CD14-positive monocyte (primary cell): ENCODE results near the gene B3GAT2. TPM values are rescaled to one million over a fixed set of nuclear protein-coding genes. Genes with fewer than 3 reads are reported as not detected.

Source experiments
- DNase-seq, 3 donors: peaks; one replicate each; pipeline ENCODE4 v3.0.0-alpha.2; 2011 to 2022
- H2AFZ ChIP-seq: 2 replicates; pipeline ENCODE4 v1.6.0; 2012; ENCODE audit warnings: mild to moderate bottlenecking, low read depth, low read length, inconsistent platforms; ENCODE audit not compliant: insufficient read depth, poor library complexity, severe bottlenecking
- H3K27ac ChIP-seq, 2 donors: 1 replicate in 1 of 2; 2 replicates in 1 of 2; pipeline ENCODE4 v1.5.1; 2012 to 2013; ENCODE audit warnings: low read length in 2 of 2, control low read depth in 1 of 2, inconsistent platforms in 1 of 2, low read depth in 1 of 2, mild to moderate bottlenecking in 1 of 2
- H3K27me3 ChIP-seq, 2 donors: one replicate each; pipeline versions ENCODE4 v1.6.0 to v1.6.1; 2011 to 2013; ENCODE audit warnings: low read length in 2 of 2; ENCODE audit not compliant: control insufficient read depth in 2 of 2, insufficient read depth in 2 of 2
- H3K36me3 ChIP-seq, 2 donors: replicated peaks in 1 of 2; 1 replicate in 1 of 2; 2 replicates in 1 of 2; pipeline versions ENCODE4 v1.5.1 to v1.6.1; 2012 to 2013; ENCODE audit warnings: low read length in 2 of 2, control low read depth in 1 of 2, inconsistent platforms in 1 of 2, mild to moderate bottlenecking in 1 of 2; ENCODE audit not compliant: insufficient read depth in 2 of 2, control insufficient read depth in 1 of 2
- H3K4me1 ChIP-seq, 2 donors: 1 replicate in 1 of 2; 2 replicates in 1 of 2; pipeline versions ENCODE4 v1.5.1 to v1.6.1; 2012 to 2013; ENCODE audit warnings: low read length in 2 of 2, control low read depth in 1 of 2, inconsistent platforms in 1 of 2, mild to moderate bottlenecking in 1 of 2, moderate library complexity in 1 of 2; ENCODE audit not compliant: insufficient read depth in 2 of 2, control insufficient read depth in 1 of 2
- H3K4me2 ChIP-seq: replicated peaks from 2 replicates; pipeline ENCODE3; 2012; ENCODE audit warnings: low read length, moderate library complexity, mild to moderate bottlenecking; ENCODE audit not compliant: poor library complexity, severe bottlenecking; ENCODE audit errors: extremely low read depth
- H3K4me3 ChIP-seq, 3 experiments: fragments of 200-600 bp in 1 of 3; sonication (generic) in 1 of 3; replicated peaks in 1 of 3; 1 replicate in 2 of 3; 2 replicates in 1 of 3; pipeline ENCODE4 v1.5.1; 2011 to 2013; ENCODE audit warnings: low read length in 3 of 3, mild to moderate bottlenecking in 3 of 3, control low read depth in 2 of 3, low read depth in 2 of 3, inconsistent platforms in 1 of 3, moderate library complexity in 1 of 3
- H3K79me2 ChIP-seq: 2 replicates; pipeline ENCODE4 v1.6.0; 2012; ENCODE audit warnings: mild to moderate bottlenecking, control low read depth, inconsistent platforms, low read length, moderate library complexity; ENCODE audit not compliant: insufficient read depth
- H3K9ac ChIP-seq: 2 replicates; pipeline ENCODE4 v1.6.0; 2017; ENCODE audit warnings: low read length, mild to moderate bottlenecking; ENCODE audit not compliant: insufficient read depth, poor library complexity, severe bottlenecking
- H3K9me3 ChIP-seq, 2 donors: replicated peaks in 1 of 2; 1 replicate in 1 of 2; 2 replicates in 1 of 2; pipeline versions ENCODE4 v1.5.1 to v1.6.1; 2012 to 2013; ENCODE audit warnings: low read length in 2 of 2, control low read depth in 1 of 2; ENCODE audit not compliant: control insufficient read depth in 1 of 2, insufficient read depth in 1 of 2
- H4K20me1 ChIP-seq: 2 replicates; pipeline ENCODE4 v1.6.0; 2012; ENCODE audit warnings: mild to moderate bottlenecking, low read length, control low read depth, moderate library complexity; ENCODE audit not compliant: insufficient read depth
- H3K27ac Mint-ChIP-seq, 7 donors: one replicate each; pipeline ENCODE4 v1.8.0; 2020; ENCODE audit warnings: mild to moderate bottlenecking in 7 of 7, mixed read lengths in 7 of 7, moderate library complexity in 6 of 7, inconsistent platforms in 2 of 7
- H3K27me3 Mint-ChIP-seq, 3 donors: one replicate each; pipeline ENCODE4 v1.8.0; 2021 to 2022; ENCODE audit warnings: low read depth in 3 of 3, mild to moderate bottlenecking in 3 of 3, mixed read lengths in 3 of 3, moderate library complexity in 3 of 3, inconsistent platforms in 1 of 3
- H3K36me3 Mint-ChIP-seq, 2 donors: one replicate each; pipeline ENCODE4 v1.8.0; 2020; ENCODE audit warnings: mixed read lengths in 2 of 2, inconsistent platforms in 1 of 2, mild to moderate bottlenecking in 1 of 2
- H3K4me1 Mint-ChIP-seq: one replicate; pipeline ENCODE4 v1.8.0; 2020; ENCODE audit warnings: mild to moderate bottlenecking, mixed read lengths
- H3K4me3 Mint-ChIP-seq, 2 donors: one replicate each; pipeline ENCODE4 v1.8.0; 2020; ENCODE audit warnings: mild to moderate bottlenecking in 2 of 2, mixed read lengths in 2 of 2, moderate library complexity in 1 of 2
- H3K9me3 Mint-ChIP-seq, 7 donors: one replicate each; pipeline ENCODE4 v1.8.0; 2020 to 2022; ENCODE audit warnings: mixed read lengths in 7 of 7, mild to moderate bottlenecking in 6 of 7, moderate library complexity in 6 of 7, inconsistent platforms in 2 of 7
- CTCF ChIP-seq: fragments of 200-600 bp; IDR thresholded peaks from one replicate; pipeline ENCODE4 v1.8.0; 2022; ENCODE audit warnings: antibody characterized with exemption, mild to moderate bottlenecking
- WGBS: methylation state at CpG from one replicate; pipeline ENCODE4 v1.1.5; 2013; ENCODE audit warnings: missing lambda C conversion rate; ENCODE audit not compliant: insufficient coverage; 5-methylcytosine and 5-hydroxymethylcytosine counted together
- intact Hi-C, 2 donors: fragments of 100-400 bp; cut with micrococcal nuclease; formaldehyde crosslinking; loops; one replicate each; pipeline versions ENCODE4 v1.15.0 to v1.15.1; 2023
- polyA plus RNA-seq, 3 donors: library from polyadenylated mRNA; depleted of rRNA in 1 of 3; unstranded in 2 of 3; stranded (reverse) in 1 of 3; fragments of 300-500 nt in 2 of 3; fragments of >200 nt in 1 of 3; fragmentation: Illumina TruSeq in 2 of 3; gene quantifications; 1 replicate in 2 of 3; 2 replicates in 1 of 3; pipeline ENCODE4 v1.2.3, GENCODE V29; 2012 to 2021

Gene B3GAT2
- polyA plus RNA-seq, 3 donors: 0.03 to 0.05 TPM; not detected in 1

- intact Hi-C loops: no loop called here
- no peaks in the 10 kb centered on the region for H3K36me3 ChIP-seq
- no peaks in the 10 kb centered on the region for H4K20me1 ChIP-seq
- H3K9me3 ChIP-seq: no peaks in the 10 kb centered on the region
- no peak overlapping the region for H3K4me3 Mint-ChIP-seq
- H3K79me2 ChIP-seq: no peaks in the 10 kb centered on the region
- no peak for DNase-seq
- no peak overlapping the region for H2AFZ ChIP-seq
- no CpG with 5 or more reads among the region's 2 CpGs for WGBS
- peaks cover 0 to 1% (median 0%) of the 10 kb centered on the region in 7 donors for H3K9me3 Mint-ChIP-seq
- H3K4me1 Mint-ChIP-seq: no peaks in the 10 kb centered on the region
- TF ChIP-seq CTCF: no peak
- peaks cover 1 to 6% (median 5%) of the 10 kb centered on the region in 3 donors for H3K27me3 Mint-ChIP-seq
- no peak overlapping the region for H3K4me2 ChIP-seq
- H3K27ac Mint-ChIP-seq: no peak overlapping the region
- H3K4me1 ChIP-seq: no peaks in the 10 kb centered on the region
- no peak overlapping the region for H3K9ac ChIP-seq
- H3K27me3 ChIP-seq: no peaks in the 10 kb centered on the region
- no peaks in the 10 kb centered on the region for H3K36me3 Mint-ChIP-seq
- no peak overlapping the region for H3K27ac ChIP-seq
- no peak overlapping the region for H3K4me3 ChIP-seq
Observed at GRCh38 chr6:70903665-70904452, 53.0 kb downstream of the B3GAT2 start.

GRCh38 chr6:70901324-70901723, 55.5 kb downstream of the B3GAT2 start:
- no CpG with 5 or more reads among the region's 3 CpGs for WGBS
- no peak overlapping the region for H3K4me3 Mint-ChIP-seq
- H3K9me3 Mint-ChIP-seq: peaks cover 0 to 4% (median 0%) of the 10 kb centered on the region in 7 donors

More at GRCh38 chr6:70901324-70901723, 55.5 kb downstream of the B3GAT2 start:
- Mint-ChIP-seq H3K4me1 (no peaks in the 10 kb centered on the region), H3K36me3 (no peaks in the 10 kb centered on the region), H3K27ac (no peak overlapping the region), H3K27me3 (peaks cover 0 to 3% (median 2%) of the 10 kb centered on the region in 3 donors)
- Histone ChIP-seq H3K36me3 (no peaks in the 10 kb centered on the region), H3K9ac (no peak overlapping the region), H3K27me3 (no peaks in the 10 kb centered on the region), H3K9me3 (no peaks in the 10 kb centered on the region), H4K20me1 (no peaks in the 10 kb centered on the region), H3K4me1 (no peaks in the 10 kb centered on the region), H2AFZ (no peak overlapping the region), H3K4me3 (no peak overlapping the region), H3K79me2 (no peaks in the 10 kb centered on the region), H3K4me2 (no peak overlapping the region), H3K27ac (no peak overlapping the region)
- DNase-seq: no peak
- TF ChIP-seq CTCF: peak; percentile 2
- intact Hi-C loops: no loop called here
